KMS-11 (cell line): ENCODE measurements around the gene INPP5K.

ENCODE experiments used
- H2AFZ ChIP-seq: fragments of 200-600 bp; sonication (generic); 2 replicates; pipeline ENCODE4 v1.6.1; 2016; ENCODE audit warnings: antibody characterized with exemption, mixed run types, low read depth
- H3K27ac ChIP-seq: fragments of 200-600 bp; sonication (generic); 2 replicates; pipeline ENCODE4 v1.6.1; 2016; ENCODE audit warnings: mild to moderate bottlenecking, mixed run types
- H3K27me3 ChIP-seq: fragments of 200-600 bp; sonication (generic); 2 replicates; pipeline ENCODE4 v1.6.1; 2017; ENCODE audit warnings: mild to moderate bottlenecking, low read depth, mixed run types, moderate library complexity; ENCODE audit not compliant: insufficient read depth
- H3K36me3 ChIP-seq: fragments of 200-600 bp; sonication (generic); 2 replicates; pipeline ENCODE4 v1.6.1; 2017; ENCODE audit warnings: mild to moderate bottlenecking, mixed run types; ENCODE audit not compliant: insufficient read depth
- H3K4me1 ChIP-seq: fragments of 200-600 bp; sonication (generic); 2 replicates; pipeline ENCODE4 v1.6.1; 2016; ENCODE audit warnings: mild to moderate bottlenecking, low read depth, mixed run types; ENCODE audit not compliant: poor library complexity, severe bottlenecking
- H3K4me2 ChIP-seq: fragments of 200-600 bp; sonication (generic); 2 replicates; pipeline ENCODE4 v1.7.0; 2016; ENCODE audit warnings: mild to moderate bottlenecking, mixed run types
- H3K4me3 ChIP-seq: fragments of 200-600 bp; sonication (generic); IDR thresholded peaks from 2 replicates; pipeline ENCODE4 v1.6.1; 2017; ENCODE audit warnings: low read depth, low read length, mixed read lengths; ENCODE audit not compliant: insufficient read depth
- H3K79me2 ChIP-seq: fragments of 200-600 bp; sonication (generic); 2 replicates; pipeline ENCODE4 v1.6.1; 2016; ENCODE audit warnings: low read depth, mixed run types; ENCODE audit not compliant: insufficient read depth
- H3K9ac ChIP-seq: fragments of 200-600 bp; sonication (generic); 2 replicates; pipeline ENCODE4 v1.6.1; 2016; ENCODE audit warnings: mild to moderate bottlenecking, mixed run types
- H4K20me1 ChIP-seq: fragments of 200-600 bp; sonication (generic); 2 replicates; pipeline ENCODE4 v1.6.1; 2016; ENCODE audit warnings: mild to moderate bottlenecking, mixed run types; ENCODE audit not compliant: insufficient read depth
- CTCF ChIP-seq: fragments of 200-600 bp; sonication (generic); conservative IDR thresholded peaks from 2 replicates; pipeline ENCODE4 v1.6.1; 2017; ENCODE audit warnings: low read depth, mild to moderate bottlenecking, antibody characterized with exemption, low read length, moderate library complexity, mixed read lengths

INPP5K gene

GRCh38 chr17:1554751-1555540 is 38.5 kb upstream of the INPP5K start:
- Histone ChIP-seq H3K27ac (no peak overlapping the region), H3K4me1 (no peaks in the 10 kb centered on the region), H2AFZ (no peak overlapping the region), H3K79me2 (peaks cover 5% of the 10 kb centered on the region; the same call in 1 of the 2 replicates), H4K20me1 (no peaks in the 10 kb centered on the region), H3K36me3 (no peaks in the 10 kb centered on the region), H3K9ac (no peak overlapping the region), H3K4me2 (no peak overlapping the region), H3K4me3 (no peak overlapping the region), H3K27me3 (no peaks in the 10 kb centered on the region)
- TF ChIP-seq CTCF: no peak

GRCh38 chr17:1553354-1554266 is 37.2 kb upstream of the INPP5K start:
- H3K4me1 ChIP-seq: no peaks in the 10 kb centered on the region
- no peak overlapping the region for H3K4me2 ChIP-seq
- H4K20me1 ChIP-seq: no peaks in the 10 kb centered on the region
- H3K4me3 ChIP-seq: no peak overlapping the region
- H3K36me3 ChIP-seq: no peaks in the 10 kb centered on the region
- no peak for TF ChIP-seq CTCF
- no peak overlapping the region for H3K9ac ChIP-seq
- no peak overlapping the region for H3K27ac ChIP-seq
- H3K27me3 ChIP-seq: no peaks in the 10 kb centered on the region
- H3K79me2 ChIP-seq: no peaks in the 10 kb centered on the region; the same call in 1 of the 2 replicates
- no peak overlapping the region for H2AFZ ChIP-seq

GRCh38 chr17:1552932-1553331 is 36.5 kb upstream of the INPP5K start:
- no peak for TF ChIP-seq CTCF
- H3K36me3 ChIP-seq: no peaks in the 10 kb centered on the region
- H4K20me1 ChIP-seq: no peaks in the 10 kb centered on the region
- H3K4me1 ChIP-seq: no peaks in the 10 kb centered on the region
- H3K4me3 ChIP-seq: no peak overlapping the region
- H2AFZ ChIP-seq: no peak overlapping the region
- H3K27me3 ChIP-seq: no peaks in the 10 kb centered on the region
- H3K79me2 ChIP-seq: no peaks in the 10 kb centered on the region
- no peak overlapping the region for H3K27ac ChIP-seq
- no peak overlapping the region for H3K4me2 ChIP-seq
- no peak overlapping the region for H3K9ac ChIP-seq

- Histone ChIP-seq H2AFZ (no peak overlapping the region), H3K4me1 (no peaks in the 10 kb centered on the region), H4K20me1 (no peaks in the 10 kb centered on the region), H3K36me3 (no peaks in the 10 kb centered on the region), H3K27ac (no peak overlapping the region), H3K4me3 (no peak overlapping the region), H3K9ac (no peak overlapping the region), H3K79me2 (no peaks in the 10 kb centered on the region), H3K27me3 (no peaks in the 10 kb centered on the region), H3K4me2 (no peak overlapping the region)
- no peak for TF ChIP-seq CTCF
These were observed 35.3 kb upstream of the INPP5K start for GRCh38 chr17:1551741-1552140.
